SU-DHL-6 (cell line): ENCODE data around the gene TMEM52.

Experiments
- CTCF ChIP-seq: fragments of 200-600 bp; sonication (generic); IDR thresholded peaks from one replicate; pipeline ENCODE4 v1.5.1; 2017; ENCODE audit warnings: antibody characterized with exemption, mild to moderate bottlenecking, low read length, moderate library complexity; ENCODE audit not compliant: insufficient read depth, poor library complexity, severe bottlenecking
- EZH2phosphoT487 ChIP-seq: fragments of 200-600 bp; sonication (generic), shearing (Covaris generic); conservative IDR thresholded peaks from 2 replicates; pipeline ENCODE4 v1.6.1; 2018; ENCODE audit warnings: mild to moderate bottlenecking, antibody characterized with exemption, low read length, moderate library complexity, mixed read lengths

- TF ChIP-seq CTCF: no peak
- TF ChIP-seq EZH2phosphoT487: no peak
These were observed 43.7 kb upstream of the TMEM52 start for GRCh38 chr1:1962752-1963151.
